GM12878 (cell line): ENCODE results near the gene EPB41L1.
A peak's percentile ranks its signal among the peaks of the same experiment; 100 is the strongest.

Experiments
- CBX5 ChIP-seq: sonication (generic); IDR thresholded peaks from 2 replicates; pipeline ENCODE4 v1.6.1; 2016; ENCODE audit warnings: low read depth, moderate library complexity, mild to moderate bottlenecking, inconsistent platforms
- CTCF ChIP-seq, 3 experiments: IDR thresholded peaks in 2 of 3; conservative IDR thresholded peaks in 1 of 3; 2 replicates each; pipeline ENCODE4 v1.5.1; 2011; ENCODE audit warnings: low read depth in 3 of 3, low read length in 3 of 3, mild to moderate bottlenecking in 3 of 3, control low read depth in 2 of 3, moderate library complexity in 2 of 3, inconsistent platforms in 1 of 3, mixed read lengths in 1 of 3; ENCODE audit not compliant: control insufficient read depth in 2 of 3, insufficient read depth in 1 of 3; ENCODE audit errors: extremely low read depth in 1 of 3
- EP300 ChIP-seq, 2 experiments: fragments of 150-350 bp in 1 of 2; IDR thresholded peaks; 2 replicates each; pipeline ENCODE4 v1.6.1; 2011 to 2012; ENCODE audit warnings: low read depth in 2 of 2, low read length in 2 of 2, borderline replicate concordance in 1 of 2, improper control_type of control experiment in 1 of 2, inconsistent platforms in 1 of 2; ENCODE audit not compliant: control insufficient read depth in 1 of 2
- EZH2 ChIP-seq: IDR thresholded peaks from 2 replicates; pipeline ENCODE4 v1.6.1; 2012; ENCODE audit warnings: low read depth, mild to moderate bottlenecking, control low read depth, inconsistent platforms, low read length, borderline replicate concordance; ENCODE audit not compliant: control insufficient read depth
- FOXK2 ChIP-seq: fragments of 450-650 bp; IDR thresholded peaks from 2 replicates; pipeline ENCODE4 v1.6.1; 2017; ENCODE audit warnings: mild to moderate bottlenecking, moderate library complexity
- MAX ChIP-seq: IDR thresholded peaks from 2 replicates; pipeline ENCODE4 v1.6.1; 2012; ENCODE audit warnings: low read depth, low read length, improper control_type of control experiment
- POLR2A ChIP-seq: IDR thresholded peaks from 2 replicates; pipeline ENCODE4 v1.6.1; 2011; ENCODE audit warnings: low read depth, mild to moderate bottlenecking, low read length
- USF2 ChIP-seq: IDR thresholded peaks from 2 replicates; pipeline ENCODE4 v1.6.1; 2011; ENCODE audit warnings: low read depth, low read length, improper control_type of control experiment, borderline replicate concordance

GRCh38 chr20:36113036-36113435 lies 41.5 kb upstream of the EPB41L1 start:
- no peak for TF ChIP-seq MAX
- TF ChIP-seq EZH2: no peak
- no peak for TF ChIP-seq POLR2A
- no peak for TF ChIP-seq CTCF (IDR thresholded peaks at IDR 0.05 in 2 of 3, conservative IDR thresholded peaks at IDR 0.05 in 1 of 3; ENCODE audit: control insufficient read depth in 2 of 3, extremely low read depth in 1 of 3, insufficient read depth in 1 of 3, low read depth in 3 of 3, low read length in 3 of 3)
- no peak for TF ChIP-seq CBX5
- no peak for TF ChIP-seq USF2
- 0 out of 2 replicates have a peak, but pooled peaks have one; percentile 12 for TF ChIP-seq FOXK2
- TF ChIP-seq EP300 (IDR thresholded peaks at IDR 0.05; ENCODE audit: borderline replicate concordance in 1 of 2, control insufficient read depth in 1 of 2, low read depth in 2 of 2, low read length in 2 of 2): no peak
